Measurements from ENCODE around the gene CACNA2D1.
A peak's percentile ranks its signal among the peaks of the same experiment; 100 is the strongest.

- TF ChIP-seq ZFP3 (CRISPR knock-in tag; IDR thresholded peaks at IDR 0.05) (no peak), PATZ1 (CRISPR knock-in tag; IDR thresholded peaks at IDR 0.05; ENCODE audit: borderline replicate concordance) (no peak), ISL1 (CRISPR knock-in tag; IDR thresholded peaks at IDR 0.05) (peak; percentile 48), ZNF8 (CRISPR knock-in tag; IDR thresholded peaks at IDR 0.05) (no peak)
Measured at GRCh38 chr7:82384779-82385178, 58.8 kb downstream of the CACNA2D1 start.

Data from SK-N-SH treated with all-trans-retinoic acid at 6 μM for 48 hours (cell line).